Measurements from ENCODE around the gene METRNL.

Gene METRNL

GRCh38 chr17:83069571-83069906, 9.9 kb upstream of the METRNL start:
- Mint-ChIP-seq H3K27me3 (peaks cover 65% of the 10 kb centered on the region), H3K4me1 (peaks cover 14% of the 10 kb centered on the region), H3K4me3 (no peak overlapping the region), H3K36me3 (no peaks in the 10 kb centered on the region), H3K9me3 (no peaks in the 10 kb centered on the region), H3K27ac (no peak overlapping the region)
- ATAC-seq: no peak

GRCh38 chr17:83069931-83070742, 9.3 kb upstream of the METRNL start:
- peaks cover 14% of the 10 kb centered on the region for H3K4me1 Mint-ChIP-seq
- no peaks in the 10 kb centered on the region for H3K36me3 Mint-ChIP-seq
- no peak for ATAC-seq
- no peak overlapping the region for H3K27ac Mint-ChIP-seq
- H3K9me3 Mint-ChIP-seq: no peaks in the 10 kb centered on the region
- H3K27me3 Mint-ChIP-seq: peaks cover 61% of the 10 kb centered on the region
- no peak overlapping the region for H3K4me3 Mint-ChIP-seq

DNA sequence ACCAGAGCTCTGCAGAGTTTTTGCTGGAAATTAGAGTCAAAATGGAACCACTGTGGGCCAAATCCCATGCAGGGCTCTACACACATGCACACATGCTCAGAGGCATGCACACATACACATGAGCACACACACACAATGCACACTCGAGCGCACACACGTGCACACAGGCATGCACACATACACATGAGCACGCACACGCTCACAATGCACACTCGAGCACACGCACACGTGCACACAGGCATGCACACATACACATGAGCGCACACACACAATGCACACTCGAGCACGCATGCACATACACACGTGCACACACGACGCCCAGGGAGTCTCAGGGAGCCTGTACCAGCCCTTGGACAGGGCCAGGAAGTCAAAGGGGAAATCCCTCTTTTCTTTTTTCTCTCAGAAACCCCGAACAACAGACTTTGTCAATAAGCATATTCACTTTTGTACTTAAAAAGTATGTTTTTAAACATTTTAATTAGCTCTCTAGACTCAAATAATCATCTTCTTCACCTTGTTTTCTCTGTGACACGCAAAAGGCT, 8.5 kb upstream of the METRNL start:
- peaks cover 14% of the 10 kb centered on the region for H3K4me1 Mint-ChIP-seq
- H3K4me3 Mint-ChIP-seq: no peak overlapping the region
- H3K36me3 Mint-ChIP-seq: no peaks in the 10 kb centered on the region
- no peaks in the 10 kb centered on the region for H3K9me3 Mint-ChIP-seq
- ATAC-seq: no peak
- H3K27ac Mint-ChIP-seq: no peak overlapping the region
- H3K27me3 Mint-ChIP-seq: peaks cover 61% of the 10 kb centered on the region

- Mint-ChIP-seq H3K27ac (no peak overlapping the region), H3K9me3 (no peaks in the 10 kb centered on the region), H3K4me3 (no peak overlapping the region), H3K27me3 (peaks cover 61% of the 10 kb centered on the region), H3K36me3 (no peaks in the 10 kb centered on the region), H3K4me1 (peaks cover 14% of the 10 kb centered on the region)
- ATAC-seq: no peak
Observed at GRCh38 chr17:83071365-83071764, 8.0 kb upstream of the METRNL start.

- H3K9me3 Mint-ChIP-seq: no peaks in the 10 kb centered on the region
- H3K27me3 Mint-ChIP-seq: peaks cover 63% of the 10 kb centered on the region
- H3K4me3 Mint-ChIP-seq: no peak overlapping the region
- no peak for ATAC-seq
- H3K4me1 Mint-ChIP-seq: peaks cover 15% of the 10 kb centered on the region
- H3K36me3 Mint-ChIP-seq: no peaks in the 10 kb centered on the region
- no peak overlapping the region for H3K27ac Mint-ChIP-seq
Observed at GRCh38 chr17:83071966-83072562, 7.3 kb upstream of the METRNL start.

- no peak for ATAC-seq
- Mint-ChIP-seq H3K4me3 (no peak overlapping the region), H3K36me3 (no peaks in the 10 kb centered on the region), H3K9me3 (no peaks in the 10 kb centered on the region), H3K27ac (no peak overlapping the region), H3K4me1 (peaks cover 20% of the 10 kb centered on the region), H3K27me3 (peaks cover 67% of the 10 kb centered on the region)
Observed at GRCh38 chr17:83072600-83073358, 6.6 kb upstream of the METRNL start.

DNA sequence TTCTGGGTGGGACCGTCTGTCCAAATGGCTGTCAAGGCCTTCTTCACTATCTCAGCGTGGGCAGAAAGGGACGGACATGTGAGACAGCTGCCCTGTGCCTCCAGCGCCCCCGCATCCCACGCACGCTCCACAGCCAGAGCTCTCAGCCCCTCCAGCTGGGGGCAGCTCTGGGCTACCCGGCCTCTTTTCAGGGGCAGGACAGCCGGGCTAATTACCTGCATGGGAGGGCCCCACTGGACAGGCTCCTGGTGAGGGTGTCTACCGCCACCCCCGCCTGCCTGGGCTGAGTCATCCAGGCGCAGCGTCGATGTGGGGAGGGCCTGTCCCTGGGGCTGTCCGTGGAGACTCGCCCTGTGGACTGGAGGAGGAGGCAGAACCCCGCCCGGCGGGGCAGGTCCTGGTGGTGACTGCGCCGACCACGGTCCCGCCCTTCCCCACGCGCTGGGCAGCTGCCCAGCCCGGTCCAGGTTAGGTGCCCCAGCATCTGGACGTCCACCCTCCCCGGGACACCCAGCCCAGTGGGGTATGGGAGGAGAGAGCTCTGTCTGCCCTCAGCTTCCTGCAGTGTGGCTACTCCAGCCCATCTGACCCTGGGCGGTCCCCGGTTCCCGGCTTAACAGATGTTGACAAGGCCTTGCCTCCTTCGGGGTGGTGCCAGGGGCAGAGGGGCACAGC, 5.9 kb upstream of the METRNL start:
- H3K4me3 Mint-ChIP-seq: no peak overlapping the region
- no peaks in the 10 kb centered on the region for H3K36me3 Mint-ChIP-seq
- no peak overlapping the region for H3K27ac Mint-ChIP-seq
- H3K4me1 Mint-ChIP-seq: peaks cover 27% of the 10 kb centered on the region
- peaks cover 70% of the 10 kb centered on the region for H3K27me3 Mint-ChIP-seq
- ATAC-seq: peak; percentile 4
- no peaks in the 10 kb centered on the region for H3K9me3 Mint-ChIP-seq

- Mint-ChIP-seq H3K4me3 (no peak overlapping the region), H3K27ac (no peak overlapping the region), H3K27me3 (peaks cover 63% of the 10 kb centered on the region), H3K9me3 (no peaks in the 10 kb centered on the region), H3K4me1 (peaks cover 27% of the 10 kb centered on the region), H3K36me3 (no peaks in the 10 kb centered on the region)
- no peak for ATAC-seq
Observed at GRCh38 chr17:83074486-83075223, 4.8 kb upstream of the METRNL start.

DNA sequence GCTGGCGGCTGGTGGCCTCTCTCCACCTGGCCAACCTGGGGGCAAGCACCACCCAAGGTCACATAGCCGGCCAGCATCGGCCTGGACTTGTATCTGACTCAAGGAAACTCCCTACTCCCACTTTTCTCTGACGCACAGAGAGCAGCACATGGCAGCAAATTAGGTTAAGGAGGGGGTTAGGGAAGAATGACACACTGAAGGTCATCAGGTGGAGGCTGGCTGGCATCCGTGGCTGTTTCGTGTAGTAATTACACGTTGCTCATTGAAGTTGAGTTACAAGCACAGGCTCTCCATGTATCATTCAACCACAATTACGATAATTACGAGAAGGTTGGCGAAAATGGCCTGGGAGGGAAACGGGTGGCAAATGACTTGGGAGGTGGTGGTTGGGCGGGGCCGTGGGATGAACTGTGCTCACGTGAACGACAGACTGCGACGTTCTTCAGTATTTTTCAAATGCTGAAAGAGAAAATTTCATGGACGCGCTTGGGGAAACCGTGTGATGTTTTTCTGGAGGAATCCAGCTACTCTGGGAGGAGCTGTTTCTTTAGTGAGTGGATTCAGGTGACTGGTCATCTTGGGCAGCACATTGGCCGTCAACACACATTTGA, 4.0 kb upstream of the METRNL start:
- no peak for ATAC-seq
- H3K9me3 Mint-ChIP-seq: no peaks in the 10 kb centered on the region
- H3K27ac Mint-ChIP-seq: no peak overlapping the region
- no peak overlapping the region for H3K4me3 Mint-ChIP-seq
- H3K36me3 Mint-ChIP-seq: no peaks in the 10 kb centered on the region
- H3K4me1 Mint-ChIP-seq: peaks cover 27% of the 10 kb centered on the region
- H3K27me3 Mint-ChIP-seq: peaks cover 59% of the 10 kb centered on the region

DNA sequence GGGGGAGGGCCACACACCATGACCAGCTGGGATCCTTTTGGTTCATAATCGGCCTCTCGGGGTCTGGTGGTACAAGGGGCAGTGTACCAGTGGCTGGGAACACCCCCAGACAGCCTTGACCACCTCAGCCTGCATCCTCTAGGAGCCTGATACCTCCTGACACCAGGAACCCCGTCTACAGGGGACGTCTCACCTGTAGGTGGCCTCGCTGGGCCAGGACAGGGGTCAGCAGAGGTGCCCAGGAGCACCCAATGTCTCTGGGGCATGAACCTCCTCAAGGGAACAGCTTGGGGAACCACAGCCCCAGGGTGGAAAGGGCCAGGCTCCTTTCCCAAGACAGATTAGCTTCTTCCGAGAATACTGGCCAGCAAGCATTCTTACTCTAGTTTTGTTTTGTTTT, 2.5 kb upstream of the METRNL start:
- ATAC-seq: no peak
- Mint-ChIP-seq H3K27ac (no peak overlapping the region), H3K27me3 (peaks cover 53% of the 10 kb centered on the region), H3K36me3 (no peaks in the 10 kb centered on the region), H3K4me3 (no peak overlapping the region), H3K4me1 (peaks cover 25% of the 10 kb centered on the region), H3K9me3 (no peaks in the 10 kb centered on the region)

DNA sequence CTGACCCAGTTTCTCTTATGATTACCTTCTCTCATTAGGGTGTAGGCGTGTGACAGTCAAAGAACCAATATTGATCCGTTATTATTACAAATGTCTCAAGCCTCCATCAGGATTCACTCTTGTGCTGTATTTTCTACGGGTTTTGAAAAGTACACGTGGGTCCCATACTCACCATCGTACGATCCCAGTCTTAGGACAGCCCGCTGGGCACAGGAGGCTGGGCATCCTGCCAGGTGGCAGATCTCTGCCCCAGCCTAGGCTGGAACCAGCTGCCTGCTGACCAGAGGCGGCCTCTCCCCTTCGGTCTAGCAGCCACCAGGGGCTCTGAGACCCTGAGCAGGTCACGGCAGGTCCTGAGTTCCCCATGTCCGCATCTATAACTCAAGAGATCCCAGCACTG, 2.0 kb upstream of the METRNL start:
- no peaks in the 10 kb centered on the region for H3K9me3 Mint-ChIP-seq
- peaks cover 4% of the 10 kb centered on the region for H3K36me3 Mint-ChIP-seq
- H3K27ac Mint-ChIP-seq: no peak overlapping the region
- peaks cover 50% of the 10 kb centered on the region for H3K27me3 Mint-ChIP-seq
- H3K4me1 Mint-ChIP-seq: peaks cover 26% of the 10 kb centered on the region
- ATAC-seq: no peak
- H3K4me3 Mint-ChIP-seq: no peak overlapping the region

GRCh38 chr17:83077939-83078338, 1.5 kb upstream of the METRNL start:
- Mint-ChIP-seq H3K9me3 (no peaks in the 10 kb centered on the region), H3K36me3 (peaks cover 8% of the 10 kb centered on the region), H3K4me3 (peak overlapping the region; percentile 63), H3K27me3 (peaks cover 49% of the 10 kb centered on the region), H3K4me1 (peaks cover 31% of the 10 kb centered on the region), H3K27ac (no peak overlapping the region)
- no peak for ATAC-seq

- Mint-ChIP-seq H3K27me3 (peaks cover 42% of the 10 kb centered on the region), H3K36me3 (peaks cover 8% of the 10 kb centered on the region), H3K4me3 (peak overlapping the region; percentile 63), H3K9me3 (no peaks in the 10 kb centered on the region), H3K27ac (no peak overlapping the region), H3K4me1 (peaks cover 38% of the 10 kb centered on the region)
- no peak for ATAC-seq
Observed at GRCh38 chr17:83078378-83079351, 744 bp upstream of the METRNL start.

Measured in stimulated activated memory B cell treated with anti-CD40 and anti-IgM and Interleukin-4, amounts not matched to agents 10 μg/mL and 1 μg/mL and 100 μg/mL, for 72 hours (primary cell).